ENCODE results near the gene SWSAP1.
A peak's percentile ranks its signal among the peaks of the same experiment; 100 is the strongest.

SWSAP1 gene

DNA sequence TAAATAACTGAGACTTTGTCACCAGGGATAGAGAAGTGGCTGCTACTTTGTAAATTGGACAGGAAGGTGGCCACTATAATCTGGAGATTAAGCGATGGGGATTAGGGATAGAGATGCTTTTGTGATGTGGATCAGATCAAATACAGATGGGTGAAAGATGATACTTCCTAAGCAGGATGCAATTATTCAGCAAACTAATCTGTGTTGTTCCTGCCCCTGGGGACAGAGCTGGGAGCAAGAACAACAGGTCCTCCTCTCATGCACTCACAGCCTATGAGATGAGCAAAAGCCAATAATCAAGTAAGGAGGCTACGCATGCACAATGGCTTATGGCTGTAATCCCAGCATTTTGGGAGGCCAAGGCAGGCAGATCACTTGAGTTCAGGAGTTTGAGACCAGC lies 40.1 kb downstream of the SWSAP1 start:
- no peaks in the 10 kb centered on the region for H3K36me3 ChIP-seq (ENCODE audit: control insufficient read depth in 2 of 2, insufficient read depth in 1 of 2, low read length in 2 of 2)
- TF ChIP-seq, protein P1, sequence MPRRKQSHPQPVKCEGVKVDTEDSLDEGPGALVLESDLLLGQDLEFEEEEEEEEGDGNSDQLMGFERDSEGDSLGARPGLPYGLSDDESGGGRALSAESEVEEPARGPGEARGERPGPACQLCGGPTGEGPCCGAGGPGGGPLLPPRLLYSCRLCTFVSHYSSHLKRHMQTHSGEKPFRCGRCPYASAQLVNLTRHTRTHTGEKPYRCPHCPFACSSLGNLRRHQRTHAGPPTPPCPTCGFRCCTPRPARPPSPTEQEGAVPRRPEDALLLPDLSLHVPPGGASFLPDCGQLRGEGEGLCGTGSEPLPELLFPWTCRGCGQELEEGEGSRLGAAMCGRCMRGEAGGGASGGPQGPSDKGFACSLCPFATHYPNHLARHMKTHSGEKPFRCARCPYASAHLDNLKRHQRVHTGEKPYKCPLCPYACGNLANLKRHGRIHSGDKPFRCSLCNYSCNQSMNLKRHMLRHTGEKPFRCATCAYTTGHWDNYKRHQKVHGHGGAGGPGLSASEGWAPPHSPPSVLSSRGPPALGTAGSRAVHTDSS (tag by site-specific recombination; IDR thresholded peaks at IDR 0.05): no peak
- TF ChIP-seq ZNF561 (tag by site-specific recombination; IDR thresholded peaks at IDR 0.05; ENCODE audit: borderline replicate concordance): no peak
- no peak for TF ChIP-seq ZNF610 (tag by site-specific recombination; IDR thresholded peaks at IDR 0.05; ENCODE audit: borderline replicate concordance)
- no peak for TF ChIP-seq GFI1B (tag by site-specific recombination; IDR thresholded peaks at IDR 0.05)
- TF ChIP-seq GLIS2 (tag by site-specific recombination; IDR thresholded peaks at IDR 0.05): no peak
- TF ChIP-seq YY1 (tag by site-specific recombination; IDR thresholded peaks at IDR 0.05): no peak
- TF ChIP-seq ZNF140 (tag by site-specific recombination; IDR thresholded peaks at IDR 0.05): no peak
- TF ChIP-seq ZNF16 (tag by site-specific recombination; IDR thresholded peaks at IDR 0.05; ENCODE audit: low read depth): no peak
- TF ChIP-seq, protein P2, sequence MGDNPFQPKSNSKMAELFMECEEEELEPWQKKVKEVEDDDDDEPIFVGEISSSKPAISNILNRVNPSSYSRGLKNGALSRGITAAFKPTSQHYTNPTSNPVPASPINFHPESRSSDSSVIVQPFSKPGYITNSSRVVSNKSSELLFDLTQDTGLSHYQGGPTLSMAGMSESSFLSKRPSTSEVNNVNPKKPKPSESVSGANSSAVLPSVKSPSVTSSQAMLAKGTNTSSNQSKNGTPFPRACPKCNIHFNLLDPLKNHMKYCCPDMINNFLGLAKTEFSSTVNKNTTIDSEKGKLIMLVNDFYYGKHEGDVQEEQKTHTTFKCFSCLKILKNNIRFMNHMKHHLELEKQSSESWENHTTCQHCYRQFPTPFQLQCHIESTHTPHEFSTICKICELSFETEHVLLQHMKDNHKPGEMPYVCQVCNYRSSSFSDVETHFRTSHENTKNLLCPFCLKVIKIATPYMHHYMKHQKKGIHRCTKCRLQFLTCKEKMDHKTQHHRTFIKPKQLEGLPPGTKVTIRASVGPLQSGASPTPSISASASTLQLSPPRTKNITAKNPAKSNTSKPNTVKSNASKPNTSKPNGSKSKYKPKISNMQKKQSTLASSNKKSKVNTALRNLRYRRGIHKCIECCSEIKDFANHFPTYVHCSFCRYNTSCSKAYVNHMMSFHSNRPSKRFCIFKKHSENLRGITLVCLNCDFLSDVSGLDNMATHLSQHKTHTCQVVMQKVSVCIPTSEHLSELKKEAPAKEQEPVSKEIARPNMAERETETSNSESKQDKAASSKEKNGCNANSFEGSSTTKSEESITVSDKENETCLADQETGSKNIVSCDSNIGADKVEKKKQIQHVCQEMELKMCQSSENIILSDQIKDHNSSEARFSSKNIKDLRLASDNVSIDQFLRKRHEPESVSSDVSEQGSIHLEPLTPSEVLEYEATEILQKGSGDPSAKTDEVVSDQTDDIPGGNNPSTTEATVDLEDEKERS (tag by site-specific recombination; IDR thresholded peaks at IDR 0.05): no peak
- TF ChIP-seq, protein P3, sequence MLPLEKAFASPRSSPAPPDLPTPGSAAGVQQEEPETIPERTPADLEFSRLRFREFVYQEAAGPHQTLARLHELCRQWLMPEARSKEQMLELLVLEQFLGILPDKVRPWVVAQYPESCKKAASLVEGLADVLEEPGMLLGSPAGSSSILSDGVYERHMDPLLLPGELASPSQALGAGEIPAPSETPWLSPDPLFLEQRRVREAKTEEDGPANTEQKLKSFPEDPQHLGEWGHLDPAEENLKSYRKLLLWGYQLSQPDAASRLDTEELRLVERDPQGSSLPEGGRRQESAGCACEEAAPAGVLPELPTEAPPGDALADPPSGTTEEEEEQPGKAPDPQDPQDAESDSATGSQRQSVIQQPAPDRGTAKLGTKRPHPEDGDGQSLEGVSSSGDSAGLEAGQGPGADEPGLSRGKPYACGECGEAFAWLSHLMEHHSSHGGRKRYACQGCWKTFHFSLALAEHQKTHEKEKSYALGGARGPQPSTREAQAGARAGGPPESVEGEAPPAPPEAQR (tag by site-specific recombination; IDR thresholded peaks at IDR 0.05): no peak
- TF ChIP-seq ZNF600 (tag by site-specific recombination; IDR thresholded peaks at IDR 0.05): peak; percentile 37; the same call in 1 of the 2 replicates
- TF ChIP-seq, protein P4, sequence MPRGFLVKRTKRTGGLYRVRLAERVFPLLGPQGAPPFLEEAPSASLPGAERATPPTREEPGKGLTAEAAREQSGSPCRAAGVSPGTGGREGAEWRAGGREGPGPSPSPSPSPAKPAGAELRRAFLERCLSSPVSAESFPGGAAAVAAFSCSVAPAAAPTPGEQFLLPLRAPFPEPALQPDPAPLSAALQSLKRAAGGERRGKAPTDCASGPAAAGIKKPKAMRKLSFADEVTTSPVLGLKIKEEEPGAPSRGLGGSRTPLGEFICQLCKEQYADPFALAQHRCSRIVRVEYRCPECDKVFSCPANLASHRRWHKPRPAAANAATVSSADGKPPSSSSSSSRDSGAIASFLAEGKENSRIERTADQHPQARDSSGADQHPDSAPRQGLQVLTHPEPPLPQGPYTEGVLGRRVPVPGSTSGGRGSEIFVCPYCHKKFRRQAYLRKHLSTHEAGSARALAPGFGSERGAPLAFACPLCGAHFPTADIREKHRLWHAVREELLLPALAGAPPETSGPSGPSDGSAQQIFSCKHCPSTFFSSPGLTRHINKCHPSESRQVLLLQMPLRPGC (tag by site-specific recombination; IDR thresholded peaks at IDR 0.05): no peak
- TF ChIP-seq, protein P5, sequence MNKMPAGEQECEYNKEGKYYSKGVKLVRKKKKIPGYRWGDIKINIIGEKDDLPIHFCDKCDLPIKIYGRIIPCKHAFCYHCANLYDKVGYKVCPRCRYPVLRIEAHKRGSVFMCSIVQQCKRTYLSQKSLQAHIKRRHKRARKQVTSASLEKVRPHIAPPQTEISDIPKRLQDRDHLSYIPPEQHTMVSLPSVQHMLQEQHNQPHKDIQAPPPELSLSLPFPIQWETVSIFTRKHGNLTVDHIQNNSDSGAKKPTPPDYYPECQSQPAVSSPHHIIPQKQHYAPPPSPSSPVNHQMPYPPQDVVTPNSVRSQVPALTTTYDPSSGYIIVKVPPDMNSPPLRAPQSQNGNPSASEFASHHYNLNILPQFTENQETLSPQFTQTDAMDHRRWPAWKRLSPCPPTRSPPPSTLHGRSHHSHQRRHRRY (tag by site-specific recombination; IDR thresholded peaks at IDR 0.05): no peak
- TF ChIP-seq, protein P6, sequence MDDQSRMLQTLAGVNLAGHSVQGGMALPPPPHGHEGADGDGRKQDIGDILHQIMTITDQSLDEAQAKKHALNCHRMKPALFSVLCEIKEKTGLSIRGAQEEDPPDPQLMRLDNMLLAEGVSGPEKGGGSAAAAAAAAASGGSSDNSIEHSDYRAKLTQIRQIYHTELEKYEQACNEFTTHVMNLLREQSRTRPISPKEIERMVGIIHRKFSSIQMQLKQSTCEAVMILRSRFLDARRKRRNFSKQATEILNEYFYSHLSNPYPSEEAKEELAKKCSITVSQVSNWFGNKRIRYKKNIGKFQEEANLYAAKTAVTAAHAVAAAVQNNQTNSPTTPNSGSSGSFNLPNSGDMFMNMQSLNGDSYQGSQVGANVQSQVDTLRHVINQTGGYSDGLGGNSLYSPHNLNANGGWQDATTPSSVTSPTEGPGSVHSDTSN (CRISPR knock-in tag; IDR thresholded peaks at IDR 0.05): no peak
- no peak for TF ChIP-seq ZNF133 (tag by site-specific recombination; IDR thresholded peaks at IDR 0.05)
- no peak for TF ChIP-seq ZBTB8A (tag by site-specific recombination; IDR thresholded peaks at IDR 0.05)
- TF ChIP-seq ZNF366 (tag by site-specific recombination; conservative IDR thresholded peaks at IDR 0.05): no peak
- TF ChIP-seq WT1 (tag by site-specific recombination; IDR thresholded peaks at IDR 0.05): 0 out of 2 replicates have a peak, but pooled peaks have one; percentile 10
- TF ChIP-seq SCRT2 (tag by site-specific recombination; IDR thresholded peaks at IDR 0.05): peak; percentile 82
- TF ChIP-seq SCRT1 (tag by site-specific recombination; IDR thresholded peaks at IDR 0.05; ENCODE audit: borderline replicate concordance): peak; percentile 52; the same call in 1 of the 2 replicates
- H3K27ac ChIP-seq (ENCODE audit: extremely low read depth, low read depth, low read length): no peak overlapping the region
- H3K9me3 ChIP-seq (ENCODE audit: control insufficient read depth, insufficient read depth, low read depth, low read length): no peaks in the 10 kb centered on the region
- ChIA-PET CTCF (interaction anchor here (0.6 to 8.3 kb wide), 2 partner anchors 26 to 33 kb away, joined by 4 to 66 read pairs; partner anchors contain the start of gene EPOR), POLR2A (interaction anchor here (0.6 kb wide), 1 partner anchor 264 kb away, joined by 4 read pairs; no protein-coding TSS in a partner anchor)
- H3K4me1 ChIP-seq (ENCODE audit: control insufficient read depth, insufficient read depth, low read length): no peaks in the 10 kb centered on the region
- no peak overlapping the region for H3K4me3 ChIP-seq (ENCODE audit: low read depth, low read length)
